ENCODE results near the gene PDE2A. TPM values are rescaled to one million over a fixed set of nuclear protein-coding genes. Genes with fewer than 3 reads are reported as not detected.

Gene PDE2A
- total RNA-seq, 1 donor from 2014 or later: 30.0 TPM

DNA sequence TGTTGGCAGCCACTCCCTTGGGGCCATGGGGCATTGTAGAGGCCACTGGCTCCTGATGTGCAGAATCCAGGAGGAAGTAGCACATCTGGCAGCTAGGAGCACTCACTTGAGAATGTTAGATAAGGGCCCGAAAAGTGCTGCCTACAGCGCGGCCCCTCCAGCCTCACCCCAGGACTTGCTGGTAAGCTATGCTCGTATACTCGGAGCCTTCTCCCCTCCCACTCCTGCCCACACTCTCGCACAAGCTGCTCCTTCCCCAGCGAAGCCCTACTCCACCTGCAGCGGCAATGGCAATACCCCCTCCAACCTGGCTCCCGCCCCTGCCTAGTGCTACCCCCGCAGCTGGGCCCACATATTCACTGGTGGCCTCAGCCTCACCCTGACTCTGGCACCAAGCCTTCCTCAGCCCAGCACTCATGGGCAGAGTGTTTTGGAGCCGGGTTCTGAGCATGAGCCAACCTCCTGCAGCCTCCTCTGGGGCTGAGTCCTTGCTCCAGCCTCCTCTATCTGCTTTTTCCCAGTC, 47.7 kb downstream of the PDE2A start:
- intact Hi-C loops (cut with micrococcal nuclease): no loop called here
- peak; percentile 40 for DNase-seq
- peak; percentile 10 for ATAC-seq

- intact Hi-C loops (cut with micrococcal nuclease): no loop called here
- DNase-seq (peak; percentile 86), ATAC-seq (peak; percentile 74)
Measured at GRCh38 chr11:72625691-72626413, 48.4 kb downstream of the PDE2A start.

GRCh38 chr11:72624496-72625201, 49.6 kb downstream of the PDE2A start:
- peak; percentile 36 for ATAC-seq
- peak; percentile 64 for DNase-seq
- intact Hi-C loops (cut with micrococcal nuclease): no loop called here

GRCh38 chr11:72623052-72623451, 51.2 kb downstream of the PDE2A start:
- no peak for DNase-seq
- intact Hi-C loops (cut with micrococcal nuclease): no loop called here
- ATAC-seq: no peak

DNA sequence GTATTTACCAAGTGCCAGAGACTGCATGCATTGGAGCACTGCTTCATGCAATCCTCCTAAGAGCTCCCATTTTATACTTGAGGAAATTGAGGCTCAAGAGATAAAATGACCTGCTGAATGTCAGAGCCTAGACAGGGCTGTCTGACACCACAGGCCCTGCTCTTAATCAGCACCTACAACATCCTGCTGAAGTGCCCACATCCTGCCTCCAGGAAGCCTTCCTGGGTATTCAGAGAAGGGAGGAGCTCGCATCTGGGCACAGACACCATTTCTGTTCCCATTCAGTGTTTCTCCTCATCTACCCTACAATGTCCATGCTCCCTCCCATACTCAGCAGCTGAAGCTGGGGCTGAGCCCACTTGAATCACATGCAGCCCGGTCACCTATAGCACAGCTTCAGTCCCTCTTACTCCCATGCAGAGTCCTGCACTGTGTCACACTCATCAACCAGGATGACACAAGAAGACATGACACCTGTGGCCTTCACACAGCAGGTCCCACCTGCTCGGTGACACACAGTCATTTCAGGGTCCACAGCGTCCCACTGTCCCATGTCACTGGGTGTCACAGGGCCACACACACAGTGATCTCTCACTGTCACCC, 53.1 kb downstream of the PDE2A start:
- DNase-seq: no peak
- ATAC-seq: no peak
- intact Hi-C loops (cut with micrococcal nuclease): no loop called here

DNA sequence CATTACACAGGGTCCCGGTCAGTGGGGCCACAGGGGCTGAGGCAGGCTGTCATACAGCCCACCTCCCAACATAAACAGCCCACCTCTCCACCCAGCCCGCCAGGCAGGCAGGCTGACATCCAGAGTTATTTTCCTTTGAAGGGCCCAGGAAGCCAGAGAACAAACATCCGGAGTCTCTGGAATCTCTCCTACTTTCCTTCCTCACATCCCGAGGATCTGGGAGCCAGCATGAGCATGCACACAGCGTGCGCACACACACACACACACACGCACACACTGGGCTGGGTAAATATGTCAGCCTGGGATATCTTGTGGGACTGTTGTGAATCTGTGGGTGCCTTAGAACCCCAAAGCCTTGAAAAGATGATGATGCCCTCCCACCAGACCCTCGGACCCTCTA, 55.4 kb downstream of the PDE2A start:
- DNase-seq (no peak), ATAC-seq (no peak)
- intact Hi-C loops (cut with micrococcal nuclease): no loop called here

GRCh38 chr11:72617080-72617762, 57.0 kb downstream of the PDE2A start:
- DNase-seq: peak; percentile 49
- ATAC-seq: peak; percentile 82
- intact Hi-C loops (cut with micrococcal nuclease): no loop called here

GRCh38 chr11:72616655-72617054, 57.6 kb downstream of the PDE2A start:
- intact Hi-C loops (cut with micrococcal nuclease): no loop called here
- no peak for DNase-seq
- ATAC-seq: no peak

GRCh38 chr11:72615329-72615728, 58.9 kb downstream of the PDE2A start:
- no peak for DNase-seq
- intact Hi-C loops (cut with micrococcal nuclease): no loop called here
- no peak for ATAC-seq

GRCh38 chr11:72614381-72614780, 59.8 kb downstream of the PDE2A start:
- intact Hi-C loops (cut with micrococcal nuclease): no loop called here
- DNase-seq (no peak), ATAC-seq (no peak)

DNA sequence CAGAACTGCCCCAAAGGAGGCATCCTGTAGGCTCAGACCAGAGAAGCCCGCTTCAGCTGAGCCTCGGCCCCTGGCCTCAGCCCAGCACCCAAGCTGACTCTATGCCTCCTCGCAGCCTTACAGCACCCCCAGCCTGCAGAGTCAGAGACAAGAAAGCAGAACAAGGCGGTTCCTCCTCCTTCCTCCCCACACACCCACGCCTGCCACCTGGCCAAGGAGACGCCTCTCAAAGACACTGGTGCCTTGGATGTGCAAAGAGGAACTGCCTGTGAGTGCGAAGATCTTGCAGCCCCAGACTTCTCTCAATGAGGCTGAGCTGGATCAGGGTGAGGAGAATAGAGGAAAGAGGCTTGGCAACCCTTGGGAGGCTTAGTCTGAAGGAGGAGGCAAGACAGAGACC, 60.2 kb downstream of the PDE2A start:
- ATAC-seq (peak; percentile 45), DNase-seq (peak; percentile 60)
- intact Hi-C loops (cut with micrococcal nuclease): no loop called here

DNA sequence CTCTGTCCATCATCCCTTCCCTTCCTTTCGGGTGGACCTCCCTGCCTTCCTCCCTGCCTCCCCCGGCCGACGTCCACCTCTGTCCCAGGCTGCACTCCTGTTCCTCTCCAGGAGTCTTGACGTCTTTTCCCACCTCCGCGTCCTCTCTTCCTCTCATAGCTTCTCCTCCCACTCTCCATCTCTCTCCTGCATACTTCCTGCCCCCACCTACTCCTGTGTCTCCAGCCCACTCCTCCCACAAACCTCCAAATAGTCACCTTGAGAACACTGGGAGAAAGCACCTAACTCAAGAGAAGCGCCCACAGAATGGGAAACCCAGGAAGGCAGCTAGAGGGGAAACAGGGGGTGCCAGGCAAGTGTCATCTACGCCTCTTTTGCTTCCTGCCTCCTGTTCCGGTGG, 60.8 kb downstream of the PDE2A start:
- ATAC-seq: no peak

GRCh38 chr11:72609476-72609875, 64.7 kb downstream of the PDE2A start:
- ATAC-seq (no peak), DNase-seq (no peak)
- intact Hi-C loops (cut with micrococcal nuclease): no loop called here

More for the DNA sequence above, 60.8 kb downstream of the PDE2A start:
- no peak for DNase-seq
- intact Hi-C loops (cut with micrococcal nuclease): no loop called here

DNA sequence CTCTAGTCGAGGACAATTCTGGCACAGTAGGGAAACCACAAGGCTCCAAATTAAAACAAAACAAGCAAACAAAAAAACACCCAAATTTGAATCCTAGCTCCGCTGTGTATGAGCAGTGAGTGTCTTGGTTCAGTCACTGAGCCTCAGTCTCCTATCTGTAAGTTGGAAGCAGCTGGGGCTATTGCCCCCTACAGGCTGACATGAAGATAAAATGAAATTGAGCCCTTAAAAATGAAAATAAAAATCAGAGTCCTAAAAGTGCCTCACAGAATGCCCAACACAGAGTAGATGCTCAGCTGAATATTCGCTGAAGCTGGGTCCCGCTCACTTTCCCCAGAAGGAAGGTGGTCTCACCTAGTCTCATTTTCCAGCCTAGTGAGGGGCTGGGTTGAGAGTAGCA, 65.2 kb downstream of the PDE2A start:
- ATAC-seq: no peak

GRCh38 chr11:72607496-72607895, 66.7 kb downstream of the PDE2A start:
- ATAC-seq (no peak), DNase-seq (no peak)
- intact Hi-C loops (cut with micrococcal nuclease): no loop called here

More for the DNA sequence above, 65.2 kb downstream of the PDE2A start:
- DNase-seq: no peak
- intact Hi-C loops (cut with micrococcal nuclease): no loop called here

DNA sequence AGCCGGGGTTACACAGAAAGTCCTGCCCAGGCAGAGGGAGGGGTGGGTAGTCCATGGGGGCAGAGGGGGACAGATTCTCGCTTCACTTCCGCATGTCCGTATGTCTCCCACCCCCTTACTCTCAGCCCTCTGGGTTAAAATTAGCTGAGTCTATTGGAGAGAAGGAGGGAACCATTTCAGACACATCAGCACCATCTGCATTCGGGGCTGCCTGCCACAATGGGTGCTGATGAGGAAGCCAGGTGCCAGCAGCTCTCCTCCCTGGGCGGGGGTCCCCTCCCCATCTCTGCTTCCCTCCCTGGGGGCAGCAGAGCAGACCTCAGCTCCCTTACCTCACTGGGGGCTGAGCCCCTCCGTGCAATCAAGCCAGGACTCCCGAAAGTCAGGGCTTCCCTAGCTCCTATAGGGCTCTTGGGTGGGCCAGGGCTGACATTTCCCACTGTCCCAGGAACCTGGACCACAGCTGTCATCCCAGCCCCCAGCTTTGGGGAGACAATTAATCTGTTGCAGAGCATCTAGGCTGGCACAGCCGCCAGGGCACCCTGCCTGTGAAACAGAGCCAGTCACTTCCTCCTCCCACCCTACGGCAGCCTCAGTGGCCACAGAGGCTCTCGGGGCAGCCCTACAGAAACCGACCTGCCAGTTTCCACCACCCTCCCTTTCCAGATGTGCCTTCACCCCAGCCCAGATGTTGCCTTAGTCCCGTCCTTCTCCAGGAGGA, 67.3 kb downstream of the PDE2A start:
- DNase-seq (no peak), ATAC-seq (peak; percentile 33)
- intact Hi-C loops (cut with micrococcal nuclease): no loop called here

- ATAC-seq (peak; percentile 79), DNase-seq (peak; percentile 41)
Measured at GRCh38 chr11:72605973-72606747, 68.1 kb downstream of the PDE2A start.

GRCh38 chr11:72604256-72604655, 70.0 kb downstream of the PDE2A start:
- intact Hi-C loops (cut with micrococcal nuclease): no loop called here
- ATAC-seq (no peak), DNase-seq (no peak)

More at GRCh38 chr11:72605973-72606747, 68.1 kb downstream of the PDE2A start:
- intact Hi-C loops (cut with micrococcal nuclease): no loop called here
